GM21381 (cell line): ENCODE measurements around the gene EIF4G1.

Source experiments
- ATAC-seq: cut with Tn5 transposase; IDR thresholded peaks from one replicate; pipeline ENCODE4 v1.9.1; 2021; ENCODE audit warnings: mild to moderate bottlenecking, moderate library complexity; ENCODE audit not compliant: unreplicated experiment

Gene EIF4G1

DNA sequence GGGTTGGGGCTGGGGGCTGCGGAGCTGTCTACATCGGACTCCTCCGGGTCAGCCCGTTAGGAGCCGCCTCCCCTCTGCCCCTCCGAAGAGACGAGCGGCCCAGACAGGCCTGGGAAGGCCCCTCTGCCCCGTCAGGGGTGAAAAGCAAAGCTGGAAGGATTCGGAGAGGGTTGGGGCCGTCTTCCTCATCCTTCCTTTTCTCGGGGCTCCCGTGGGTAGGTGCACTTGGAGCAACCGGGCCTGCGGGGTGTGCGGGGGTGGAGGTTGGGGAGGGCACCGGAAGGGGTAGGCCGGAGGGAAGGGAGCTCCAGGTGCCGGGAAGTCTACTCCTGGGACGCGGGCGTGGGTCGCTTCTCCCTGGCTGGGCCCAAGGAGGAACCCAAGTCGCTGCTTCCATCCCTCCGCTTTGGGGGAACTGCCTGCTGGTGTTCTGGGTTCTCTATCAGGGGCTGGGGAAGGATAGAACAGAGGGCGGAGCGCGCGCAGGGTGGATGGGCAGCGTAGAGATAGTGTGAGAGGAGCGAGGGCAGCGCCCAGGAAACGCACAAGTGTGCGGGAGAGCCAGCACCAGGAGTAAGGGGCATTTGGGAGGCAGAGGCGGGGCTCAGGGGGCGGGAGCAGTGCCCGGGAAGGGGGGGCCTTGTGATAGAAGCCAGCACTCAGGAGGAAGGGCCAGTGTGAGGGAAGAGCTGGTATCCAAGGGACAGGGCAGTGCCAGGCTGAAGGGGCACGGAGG lies 47.7 kb downstream of the EIF4G1 start:
- ATAC-seq: peak; percentile 4

DNA sequence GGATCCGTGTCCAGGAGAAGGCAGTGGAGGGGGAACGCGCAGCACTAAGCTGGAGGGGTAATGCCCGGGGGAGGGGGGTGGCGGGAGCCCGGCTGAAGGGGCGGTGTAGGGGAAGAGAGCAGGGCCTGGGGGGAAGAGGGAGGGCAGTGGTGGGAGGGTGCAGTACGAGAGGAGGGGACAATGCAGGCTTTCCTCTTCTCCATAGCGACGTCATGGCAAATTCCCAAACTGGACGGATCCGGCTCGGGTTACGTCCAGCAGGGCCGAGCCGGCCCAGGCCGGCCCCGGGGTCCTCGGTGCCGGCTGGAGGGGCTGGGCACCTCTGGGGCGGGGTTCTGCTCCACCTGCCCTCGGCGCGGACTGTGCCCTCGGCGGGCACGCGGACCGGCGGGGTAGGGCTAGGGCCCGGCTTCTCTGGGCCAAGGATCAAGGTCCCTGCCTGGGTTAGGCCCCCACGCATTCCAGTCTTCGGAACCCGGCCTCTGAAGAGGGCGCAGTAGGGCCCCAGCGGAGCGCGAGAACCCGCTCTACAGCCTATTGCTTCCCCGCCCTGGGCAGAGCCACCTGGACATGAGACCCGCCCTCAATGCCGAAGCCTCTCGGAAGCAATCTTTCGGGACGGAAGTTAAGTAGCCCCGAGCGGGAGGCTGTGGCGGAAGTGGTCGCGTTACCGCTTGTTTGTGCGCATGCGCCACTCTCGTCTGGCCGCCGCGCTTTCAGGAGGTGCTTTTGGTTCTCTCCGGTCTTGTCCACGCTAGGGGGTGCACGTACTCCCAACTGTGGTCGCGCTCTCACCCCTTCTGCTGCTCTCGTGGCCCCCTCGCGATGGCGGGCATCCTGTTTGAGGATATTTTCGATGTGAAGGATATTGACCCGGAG lies 48.5 kb downstream of the EIF4G1 start:
- peak; percentile 80 for ATAC-seq

DNA sequence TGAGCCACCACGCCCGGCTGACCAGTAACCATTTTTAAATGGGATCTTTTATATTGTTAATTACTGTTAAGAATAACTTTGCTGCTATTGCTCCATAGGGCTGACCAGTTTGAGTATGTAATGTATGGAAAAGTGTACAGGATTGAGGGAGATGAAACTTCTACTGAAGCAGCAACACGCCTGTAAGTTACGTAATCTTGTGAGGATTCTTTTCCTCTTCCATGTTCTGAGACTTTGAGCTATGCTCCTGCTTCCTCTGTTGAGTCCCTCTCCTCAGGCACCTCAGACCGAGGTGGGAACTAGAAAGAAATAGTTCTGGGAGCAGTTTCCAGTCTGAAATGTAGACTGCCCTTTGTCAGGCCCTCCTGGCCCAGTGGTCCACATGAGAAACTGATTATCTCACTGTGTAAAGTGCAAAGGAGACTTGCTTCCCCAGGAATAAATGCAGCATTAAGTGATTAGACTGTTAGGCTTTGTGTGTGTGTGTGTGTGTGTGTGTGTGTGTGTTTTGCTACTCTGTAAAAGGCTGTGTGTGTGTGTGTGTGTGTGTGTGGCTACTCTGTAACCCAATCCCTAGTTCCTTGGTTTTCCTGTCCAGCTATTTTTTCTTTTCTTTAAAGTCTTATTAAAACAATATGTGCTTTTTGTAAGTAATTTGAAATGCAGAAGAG lies 52.3 kb downstream of the EIF4G1 start:
- ATAC-seq: no peak

DNA sequence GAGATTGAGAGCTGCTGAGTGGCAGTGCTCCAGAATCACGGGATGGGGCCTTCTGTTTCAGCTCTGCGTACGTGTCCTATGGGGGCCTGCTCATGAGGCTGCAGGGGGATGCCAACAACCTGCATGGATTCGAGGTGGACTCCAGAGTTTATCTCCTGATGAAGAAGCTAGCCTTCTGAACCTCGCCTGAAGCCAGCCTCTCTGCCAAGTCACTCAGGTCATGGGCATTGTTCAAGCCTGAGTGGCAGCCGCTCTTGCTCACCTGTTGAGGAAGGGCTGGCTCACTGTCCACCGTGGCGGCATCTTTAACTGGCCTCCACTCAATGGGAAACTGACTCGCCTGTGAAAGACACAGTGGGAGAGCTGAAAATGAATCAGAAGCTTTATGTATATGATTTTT lies 53.7 kb downstream of the EIF4G1 start:
- no peak for ATAC-seq

DNA sequence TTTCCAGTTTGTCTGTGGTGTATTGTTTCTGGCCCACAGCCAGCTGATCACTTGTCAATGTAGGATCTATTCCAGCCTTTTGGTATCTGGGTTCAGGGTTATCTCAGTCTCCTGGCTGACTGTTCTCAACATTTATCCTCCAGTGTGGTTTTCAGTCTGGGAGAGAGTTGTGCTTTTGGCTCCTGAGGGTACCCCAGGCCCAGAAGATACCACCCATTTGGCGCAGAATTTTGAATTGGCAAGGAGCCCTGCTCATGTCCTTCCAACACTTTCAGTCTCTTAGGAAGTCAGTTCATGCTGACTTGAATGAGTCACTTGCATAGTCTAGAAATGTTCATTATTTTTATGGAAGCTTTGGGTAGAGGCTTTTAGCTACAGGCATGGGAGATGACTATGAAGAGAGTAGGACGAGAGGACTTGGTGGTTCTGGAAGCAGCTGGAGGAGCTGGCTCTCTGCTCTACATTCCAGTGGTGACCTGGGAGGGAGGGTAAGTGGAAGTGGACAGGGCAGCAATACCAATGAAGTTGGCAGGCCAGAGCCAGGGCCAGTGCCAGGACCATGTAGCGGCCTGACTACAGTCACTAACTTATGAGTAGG lies 54.3 kb downstream of the EIF4G1 start:
- no peak for ATAC-seq

DNA sequence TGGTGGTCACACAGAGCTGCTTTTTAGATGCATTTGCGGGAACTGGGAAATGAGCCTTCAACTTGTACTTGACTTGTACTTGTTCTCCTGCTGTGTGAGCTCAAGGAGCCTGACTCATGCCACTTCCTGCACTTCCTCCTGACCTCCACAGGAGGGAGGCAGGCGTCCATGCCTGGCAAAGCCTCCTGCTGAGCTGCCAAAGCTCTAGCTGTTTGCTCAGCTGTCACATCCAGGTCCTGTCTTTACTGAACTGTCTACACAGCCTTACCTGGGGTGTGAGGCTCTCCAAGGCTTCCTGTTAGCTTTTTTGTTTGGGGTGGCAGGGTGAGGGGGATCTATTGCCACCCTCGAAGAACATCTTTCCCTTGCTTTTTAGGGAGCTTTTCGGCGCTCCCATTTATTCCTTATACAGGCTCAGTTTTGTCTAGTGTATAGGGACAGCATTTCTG lies 57.2 kb downstream of the EIF4G1 start:
- peak; percentile 70 for ATAC-seq

DNA sequence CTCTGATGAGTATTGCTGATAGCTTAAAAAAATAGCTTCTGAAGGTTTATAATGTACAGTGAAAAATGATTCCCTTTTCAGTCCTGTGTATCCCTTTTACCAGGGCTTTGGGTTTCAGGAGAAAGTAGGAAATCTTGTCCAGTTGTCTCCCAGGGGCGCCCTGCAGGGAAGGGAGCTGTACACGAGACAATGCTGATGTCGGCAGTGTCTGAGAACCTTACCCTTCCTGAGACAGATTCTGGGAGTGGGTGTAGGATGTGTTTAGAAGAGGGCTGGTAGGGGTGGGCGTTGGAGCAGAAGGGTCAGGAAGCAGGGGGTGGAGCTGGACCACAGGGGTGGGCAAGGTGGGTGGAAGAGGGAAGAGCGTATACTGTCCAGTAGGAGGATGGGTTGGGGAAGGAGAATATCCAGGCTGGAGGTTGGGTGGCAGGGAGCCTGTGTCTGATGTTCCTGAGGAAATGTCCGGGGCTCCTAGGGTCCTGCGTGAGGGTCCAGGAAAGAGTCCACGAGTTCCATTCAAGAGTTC lies 58.0 kb downstream of the EIF4G1 start:
- ATAC-seq: no peak

DNA sequence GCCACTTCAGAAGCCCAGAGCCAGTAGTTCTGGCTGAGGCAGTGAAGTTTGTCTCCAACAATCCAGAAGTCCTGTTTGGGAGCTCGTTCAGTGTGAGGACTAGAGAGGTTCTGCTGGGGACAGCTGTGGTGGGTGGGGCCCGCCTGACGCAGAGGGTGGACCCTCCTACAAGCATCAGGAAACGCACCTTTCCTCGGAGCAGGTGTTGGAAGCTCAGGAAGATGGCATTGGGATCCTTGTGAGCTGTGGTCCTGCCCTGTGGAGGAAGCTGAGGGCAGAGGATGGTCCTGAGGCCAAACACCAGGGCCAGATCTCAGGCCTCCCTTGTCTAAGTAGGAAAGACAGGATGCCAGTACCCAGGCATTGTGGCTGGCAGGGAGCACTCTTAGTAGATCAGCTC lies 58.5 kb downstream of the EIF4G1 start:
- no peak for ATAC-seq

DNA sequence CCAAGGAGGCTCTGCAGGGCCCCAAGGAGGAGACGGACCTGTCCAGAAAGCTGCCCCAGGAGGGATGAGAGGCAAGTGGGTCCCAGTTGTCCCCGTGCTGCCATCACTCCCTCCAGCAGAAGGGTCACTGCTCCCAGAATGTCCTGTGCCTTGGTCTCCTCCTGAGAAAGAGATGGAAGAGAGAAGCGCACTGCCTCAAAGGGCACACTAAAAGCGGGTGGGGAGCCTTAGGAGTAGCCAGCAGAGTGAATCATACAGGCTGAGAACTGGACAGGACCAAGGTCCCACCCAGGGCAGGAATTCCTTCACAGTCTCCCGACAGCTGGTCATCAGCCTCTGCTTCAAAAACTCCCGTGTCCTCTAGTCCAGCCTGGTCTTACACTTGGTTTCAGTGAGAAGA lies 59.0 kb downstream of the EIF4G1 start:
- ATAC-seq: no peak

DNA sequence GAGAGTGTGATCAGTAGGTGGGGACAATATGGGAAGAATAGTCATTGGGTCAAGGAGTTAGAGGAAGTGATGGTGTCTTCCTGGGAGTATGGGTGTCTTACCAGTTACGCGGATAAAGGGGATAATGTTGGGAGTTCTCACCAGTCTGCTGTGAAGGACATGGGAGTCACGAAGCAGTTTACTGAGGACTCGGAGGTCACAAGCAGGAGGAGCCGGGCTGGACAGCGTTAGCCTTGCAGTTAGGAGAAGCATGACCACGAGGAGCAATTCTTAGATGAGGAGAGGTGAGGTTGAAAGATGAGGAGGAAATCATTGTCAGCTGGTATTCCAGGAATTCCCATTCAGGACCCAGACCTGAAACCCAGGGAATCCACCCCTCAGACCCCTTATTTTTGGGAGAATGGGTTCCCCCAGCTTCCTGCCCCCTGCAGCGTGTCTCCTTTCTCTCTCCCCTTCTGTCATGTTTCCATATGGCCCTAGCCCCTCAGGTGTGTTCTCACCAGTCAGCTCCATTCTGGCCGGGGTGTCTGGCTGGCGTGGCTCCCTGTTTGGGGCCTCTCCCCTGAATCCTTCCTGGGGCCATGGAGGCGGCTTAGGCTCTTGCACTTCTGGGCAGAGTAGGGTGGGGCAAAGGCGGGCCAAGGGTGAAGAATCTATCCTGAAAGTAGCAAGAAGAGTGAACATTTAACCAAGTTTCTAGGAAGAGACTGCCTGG lies 61.5 kb downstream of the EIF4G1 start:
- ATAC-seq: no peak

DNA sequence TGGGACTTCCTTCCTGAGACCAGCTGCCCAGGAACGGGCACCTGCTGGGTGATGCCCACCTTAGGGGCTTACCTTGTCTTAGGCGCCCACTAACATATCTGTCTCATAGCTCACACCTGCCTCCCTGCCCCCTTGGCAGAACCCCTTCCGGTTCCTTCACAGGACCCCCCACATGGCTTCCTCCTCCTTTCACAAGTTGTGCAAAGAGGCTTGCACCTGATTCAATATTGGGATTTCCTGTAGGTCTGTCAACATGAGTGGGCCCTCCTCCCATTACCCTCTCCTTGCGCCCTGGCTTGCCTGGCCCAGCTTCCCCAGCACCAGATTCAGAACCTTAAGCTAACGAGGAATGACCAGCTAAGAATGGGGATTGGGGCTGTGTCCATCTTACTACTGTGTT lies 63.0 kb downstream of the EIF4G1 start:
- ATAC-seq: no peak

DNA sequence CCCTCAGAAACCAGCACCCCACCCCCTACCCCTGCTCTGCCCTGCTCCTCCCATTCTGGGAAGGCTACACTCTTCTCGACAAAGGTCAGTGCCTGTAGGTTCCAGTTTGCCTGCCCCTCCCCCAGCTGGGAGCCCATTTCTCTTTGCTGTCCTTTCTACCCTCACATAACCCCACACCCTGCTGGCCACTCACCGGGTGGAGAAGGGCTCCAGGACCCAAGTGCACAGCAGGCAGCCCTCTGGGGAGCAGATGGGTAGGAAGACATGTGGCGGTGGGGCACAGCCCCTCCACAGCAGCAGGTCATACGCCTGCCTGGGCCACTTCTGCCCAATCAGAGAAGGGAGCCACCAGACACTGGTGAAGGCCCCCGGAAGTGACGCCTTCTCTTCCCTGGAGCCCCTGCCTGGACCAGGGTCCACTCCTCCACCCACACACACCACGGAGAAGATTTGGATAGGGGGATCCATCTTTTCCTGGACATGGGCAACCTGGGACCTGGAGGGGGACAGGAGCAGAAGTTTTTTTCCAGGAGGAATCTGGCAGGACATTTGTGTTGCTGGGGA lies 63.6 kb downstream of the EIF4G1 start, which contains the start of gene THPO:
TSS of gene THPO (minus strand) at position 326 of the 564 bp plus-strand sequence. CDS start 1,948 bp downstream, outside the sequence.
- ATAC-seq: no peak

DNA sequence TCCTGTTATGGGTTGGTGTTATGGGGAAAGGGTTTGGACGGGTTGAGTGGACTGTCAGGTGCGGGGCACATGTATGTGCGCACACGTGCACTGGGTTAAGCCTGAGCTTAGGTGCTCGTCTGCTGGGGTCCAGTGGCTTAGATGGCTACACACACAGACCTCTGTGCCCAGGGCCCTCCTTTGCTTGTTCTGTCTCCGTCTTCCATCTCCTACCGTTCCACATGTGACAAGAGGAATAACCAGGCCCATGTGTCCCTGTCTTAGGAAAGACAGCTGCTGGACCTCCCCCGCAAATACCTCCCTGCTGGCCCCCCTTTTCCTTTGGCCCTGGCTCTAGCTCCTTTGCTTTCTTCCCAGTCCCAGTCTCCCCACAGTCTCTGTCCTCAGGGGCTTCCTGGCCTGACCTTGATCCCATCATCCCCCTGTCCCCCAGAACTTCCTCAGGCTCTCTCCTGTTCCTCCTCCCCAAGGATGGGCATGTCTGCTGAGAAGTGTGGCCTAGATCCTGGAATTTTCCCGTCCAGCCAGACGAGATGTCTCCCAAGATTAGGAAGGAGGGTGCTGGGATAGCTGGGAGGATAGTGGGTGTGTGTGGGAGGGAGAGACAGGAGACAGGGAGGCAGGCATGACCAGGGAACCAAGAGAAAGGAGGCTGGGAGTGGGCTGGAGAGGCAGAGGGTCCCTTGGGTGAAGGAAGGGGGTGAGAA lies 64.4 kb downstream of the EIF4G1 start:
- no peak for ATAC-seq

DNA sequence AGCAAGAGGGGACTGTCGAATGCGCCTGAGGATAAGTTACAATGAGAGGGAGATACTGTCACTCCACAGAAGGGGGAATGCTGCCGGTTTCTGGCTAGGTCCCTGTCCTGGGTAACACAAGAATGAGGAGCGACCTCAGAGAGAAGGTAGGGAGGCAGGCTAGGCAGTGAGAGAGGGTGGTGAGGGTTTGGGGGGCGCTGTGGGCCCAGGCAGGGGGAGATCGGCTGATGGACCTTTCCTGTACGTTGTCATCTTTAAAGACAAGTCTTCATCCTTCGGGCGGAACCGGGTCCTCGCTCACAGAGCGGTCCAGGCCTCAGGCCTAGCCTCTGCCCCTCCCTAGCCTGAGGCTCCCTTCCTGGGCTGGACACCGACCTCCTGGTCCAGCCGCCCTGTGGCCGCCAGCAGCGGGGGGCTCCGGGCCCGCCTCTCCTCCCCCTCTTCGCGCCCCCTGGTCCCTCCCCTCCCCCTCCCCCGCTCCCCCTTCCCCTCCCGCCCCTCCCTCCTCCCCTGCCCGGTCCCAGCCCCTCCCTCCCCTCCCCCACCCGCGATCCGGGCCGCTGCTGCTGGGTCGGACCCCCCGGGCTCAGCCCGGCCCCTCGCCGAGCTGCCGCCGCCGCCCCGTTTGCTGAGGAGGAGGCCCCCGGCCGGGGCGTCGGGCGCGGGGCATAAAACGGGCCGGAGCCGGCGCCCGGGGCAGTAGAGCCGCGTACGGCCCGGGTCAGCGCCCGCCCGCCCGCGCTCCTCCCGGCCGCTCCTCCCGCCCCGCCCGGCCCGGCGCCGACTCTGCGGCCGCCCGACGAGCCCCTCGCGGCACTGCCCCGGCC lies 65.2 kb downstream of the EIF4G1 start, which contains the start of gene CHRD:
TSS of gene CHRD (plus strand) at position 697 of the 827 bp plus-strand sequence. CDS start 265 bp downstream, outside the sequence.
- ATAC-seq: no peak

DNA sequence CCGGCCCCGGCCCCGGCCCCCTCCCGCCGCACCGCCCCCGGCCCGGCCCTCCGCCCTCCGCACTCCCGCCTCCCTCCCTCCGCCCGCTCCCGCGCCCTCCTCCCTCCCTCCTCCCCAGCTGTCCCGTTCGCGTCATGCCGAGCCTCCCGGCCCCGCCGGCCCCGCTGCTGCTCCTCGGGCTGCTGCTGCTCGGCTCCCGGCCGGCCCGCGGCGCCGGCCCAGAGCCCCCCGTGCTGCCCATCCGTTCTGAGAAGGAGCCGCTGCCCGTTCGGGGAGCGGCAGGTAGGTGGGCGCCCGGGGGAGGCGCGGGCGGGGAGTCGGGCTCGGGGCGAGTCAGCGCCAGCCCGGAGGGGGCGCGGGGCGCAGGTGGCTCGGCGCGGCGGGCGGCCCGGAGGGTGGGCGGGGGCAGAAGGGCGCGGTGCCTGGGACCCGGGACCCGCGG lies 65.8 kb downstream of the EIF4G1 start:
- ATAC-seq: no peak

DNA sequence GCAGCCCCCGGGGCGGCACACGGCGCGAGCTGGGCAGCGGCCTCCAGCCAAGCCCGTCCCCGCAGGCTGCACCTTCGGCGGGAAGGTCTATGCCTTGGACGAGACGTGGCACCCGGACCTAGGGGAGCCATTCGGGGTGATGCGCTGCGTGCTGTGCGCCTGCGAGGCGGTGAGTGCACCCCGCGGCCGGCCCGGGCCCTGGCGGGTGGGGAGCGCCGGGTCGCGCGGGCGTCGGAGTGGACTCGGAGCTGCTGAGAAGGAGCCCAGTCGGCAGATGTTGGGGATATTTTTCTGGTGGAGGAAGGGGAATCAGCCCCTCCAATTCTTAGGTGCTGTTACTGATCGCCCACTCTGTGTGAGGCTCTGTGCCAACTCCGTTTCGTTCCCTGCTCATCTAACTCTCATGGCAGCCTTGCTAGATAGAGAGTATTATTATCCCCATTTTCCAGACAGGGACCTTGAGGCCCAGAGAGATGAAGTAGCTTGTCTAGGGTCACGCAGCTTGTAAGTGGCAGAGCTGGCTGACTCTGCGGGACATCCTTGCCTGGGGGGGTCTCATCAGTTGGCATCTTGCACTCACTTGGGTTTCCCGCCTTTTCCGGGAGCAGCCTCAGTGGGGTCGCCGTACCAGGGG lies 66.3 kb downstream of the EIF4G1 start:
- no peak for ATAC-seq
